Measurements from ENCODE around the gene COLEC12. TPM values are rescaled to one million over a fixed set of nuclear protein-coding genes. Genes with fewer than 3 reads are reported as not detected.

Gene COLEC12
- total RNA-seq, 2 experiments from 2014 or later, result not detected

- H3K27ac ChIP-seq (ENCODE audit: low read depth in 1 of 2, low read length in 2 of 2), result no peak overlapping the region
- TF ChIP-seq CTCF (IDR thresholded peaks at IDR 0.05), result no peak
These were observed 137.0 kb downstream of the COLEC12 start for GRCh38 chr18:363301-364085.

GRCh38 chr18:362311-363290, 137.9 kb downstream of the COLEC12 start:
- no peaks in the 10 kb centered on the region for H3K27me3 ChIP-seq (ENCODE audit: control insufficient read depth in 1 of 2, insufficient read depth in 2 of 2, low read length in 2 of 2)
- H3K27ac ChIP-seq (ENCODE audit: low read depth in 1 of 2, low read length in 2 of 2), result no peak overlapping the region
- H3K4me1 ChIP-seq (ENCODE audit: insufficient read depth, low read length), result no peaks in the 10 kb centered on the region
- no peaks in the 10 kb centered on the region for H3K4me1 Mint-ChIP-seq (ENCODE audit: low read depth)
- H3K27ac Mint-ChIP-seq, result no peak overlapping the region
- no peak for TF ChIP-seq CTCF (IDR thresholded peaks at IDR 0.05)
- no peaks in the 10 kb centered on the region for H3K9me3 ChIP-seq (ENCODE audit: control insufficient read depth in 1 of 2, insufficient read depth in 1 of 2, low read length in 2 of 2)
- CTCF ChIA-PET, result no interaction called here
- POLR2A ChIA-PET, result no interaction called here
- no peaks in the 10 kb centered on the region for H3K36me3 Mint-ChIP-seq (ENCODE audit: low read depth)
- ATAC-seq (ENCODE audit: poor library complexity) (no peak), DNase-seq (no peak)
- peaks cover 9% of the 10 kb centered on the region for H3K27me3 Mint-ChIP-seq
- intact Hi-C loops (cut with DNase I, micrococcal nuclease), result no loop called here
- H3K4me3 Mint-ChIP-seq, result no peak overlapping the region
- H3K36me3 ChIP-seq (ENCODE audit: insufficient read depth, low read length), result no peaks in the 10 kb centered on the region
- no peaks in the 10 kb centered on the region for H3K9me3 Mint-ChIP-seq
- H3K4me3 ChIP-seq (ENCODE audit: low read length), result no peak overlapping the region

More at GRCh38 chr18:363301-364085, 137.0 kb downstream of the COLEC12 start:
- H3K27me3 ChIP-seq (ENCODE audit: control insufficient read depth in 1 of 2, insufficient read depth in 2 of 2, low read length in 2 of 2), result no peaks in the 10 kb centered on the region
- no peaks in the 10 kb centered on the region for H3K4me1 ChIP-seq (ENCODE audit: insufficient read depth, low read length)
- no peak for ATAC-seq (ENCODE audit: poor library complexity)
- CTCF ChIA-PET, result no interaction called here
- intact Hi-C loops (cut with DNase I, micrococcal nuclease), result no loop called here
- no peaks in the 10 kb centered on the region for H3K9me3 ChIP-seq (ENCODE audit: control insufficient read depth in 1 of 2, insufficient read depth in 1 of 2, low read length in 2 of 2)
- H3K4me3 ChIP-seq (ENCODE audit: low read length), result no peak overlapping the region
- Mint-ChIP-seq H3K4me1 (ENCODE audit: low read depth) (no peaks in the 10 kb centered on the region), H3K36me3 (ENCODE audit: low read depth) (no peaks in the 10 kb centered on the region), H3K9me3 (no peaks in the 10 kb centered on the region), H3K27ac (no peak overlapping the region), H3K4me3 (no peak overlapping the region), H3K27me3 (peaks cover 9% of the 10 kb centered on the region)
- H3K36me3 ChIP-seq (ENCODE audit: insufficient read depth, low read length), result no peaks in the 10 kb centered on the region
- DNase-seq, result no peak
- POLR2A ChIA-PET, result no interaction called here

GRCh38 chr18:361941-362310, 138.6 kb downstream of the COLEC12 start:
- Histone ChIP-seq H3K27ac (ENCODE audit: low read depth in 1 of 2, low read length in 2 of 2) (no peak overlapping the region), H3K4me3 (ENCODE audit: low read length) (no peak overlapping the region), H3K4me1 (ENCODE audit: insufficient read depth, low read length) (no peaks in the 10 kb centered on the region), H3K27me3 (ENCODE audit: control insufficient read depth in 1 of 2, insufficient read depth in 2 of 2, low read length in 2 of 2) (no peaks in the 10 kb centered on the region), H3K9me3 (ENCODE audit: control insufficient read depth in 1 of 2, insufficient read depth in 1 of 2, low read length in 2 of 2) (no peaks in the 10 kb centered on the region), H3K36me3 (ENCODE audit: insufficient read depth, low read length) (no peaks in the 10 kb centered on the region)
- ATAC-seq (ENCODE audit: poor library complexity), result no peak
- peak in 1 of 14 experiments; percentile 11 for DNase-seq
- Mint-ChIP-seq H3K27ac (no peak overlapping the region), H3K36me3 (ENCODE audit: low read depth) (no peaks in the 10 kb centered on the region), H3K4me3 (no peak overlapping the region), H3K27me3 (peaks cover 9% of the 10 kb centered on the region), H3K9me3 (no peaks in the 10 kb centered on the region), H3K4me1 (ENCODE audit: low read depth) (no peaks in the 10 kb centered on the region)
- CTCF ChIA-PET, result no interaction called here
- intact Hi-C loops (cut with DNase I, micrococcal nuclease), result no loop called here
- POLR2A ChIA-PET, result no interaction called here
- no peak for TF ChIP-seq CTCF (IDR thresholded peaks at IDR 0.05)

Data from CD4-positive, alpha-beta T cell (primary cell).